Epithelial cell of esophagus (primary cell): ENCODE data around the gene SERGEF.

ENCODE experiments used
- DNase-seq: peaks from one replicate; pipeline ENCODE4 v3.0.0; 2010; ENCODE audit warnings: low read depth
- H3K4me3 ChIP-seq: 2 replicates; pipeline ENCODE4 v1.5.1; 2011; ENCODE audit warnings: mild to moderate bottlenecking, low read length, control low read depth
- TF ChIP-seq, protein P1 (sequence below): IDR thresholded peaks from 2 replicates; pipeline ENCODE4 v1.5.1; 2011; ENCODE audit warnings: low read depth, mild to moderate bottlenecking, low read length, control low read depth, inconsistent platforms; ENCODE audit not compliant: insufficient read depth; ENCODE audit errors: missing control alignments

The SERGEF gene

DNA sequence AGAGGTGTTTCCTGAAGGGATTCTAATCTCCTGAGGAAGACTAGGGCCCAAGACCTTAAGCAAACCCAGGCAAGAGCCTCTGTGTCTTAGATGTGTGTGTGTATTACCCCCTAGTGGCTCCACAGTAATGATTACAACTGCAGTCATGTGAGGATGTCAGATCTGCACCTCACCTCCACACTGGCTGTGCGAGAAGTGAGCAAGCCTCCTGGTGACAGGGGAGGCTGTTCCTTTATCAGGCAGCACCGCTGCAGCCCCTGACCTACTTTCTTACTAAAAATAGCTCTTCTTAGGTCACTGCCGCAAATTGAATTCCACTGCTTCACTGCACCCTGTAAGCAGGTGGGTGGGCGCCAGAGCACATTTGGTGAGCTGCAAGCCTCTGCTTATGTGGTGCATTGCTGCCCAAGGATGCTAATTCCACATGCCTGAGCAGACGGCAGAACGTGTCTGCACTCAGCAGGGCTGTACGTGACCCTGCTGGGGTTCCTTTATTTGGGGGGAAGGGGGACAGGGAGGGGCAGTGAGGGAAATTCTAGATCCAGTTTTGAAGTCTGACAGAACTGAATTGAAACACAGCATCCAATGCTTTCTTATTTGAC is 165.9 kb downstream of the SERGEF start:
- no peak overlapping the region for H3K4me3 ChIP-seq
- peak; percentile 56 for DNase-seq
- TF ChIP-seq, protein P1, sequence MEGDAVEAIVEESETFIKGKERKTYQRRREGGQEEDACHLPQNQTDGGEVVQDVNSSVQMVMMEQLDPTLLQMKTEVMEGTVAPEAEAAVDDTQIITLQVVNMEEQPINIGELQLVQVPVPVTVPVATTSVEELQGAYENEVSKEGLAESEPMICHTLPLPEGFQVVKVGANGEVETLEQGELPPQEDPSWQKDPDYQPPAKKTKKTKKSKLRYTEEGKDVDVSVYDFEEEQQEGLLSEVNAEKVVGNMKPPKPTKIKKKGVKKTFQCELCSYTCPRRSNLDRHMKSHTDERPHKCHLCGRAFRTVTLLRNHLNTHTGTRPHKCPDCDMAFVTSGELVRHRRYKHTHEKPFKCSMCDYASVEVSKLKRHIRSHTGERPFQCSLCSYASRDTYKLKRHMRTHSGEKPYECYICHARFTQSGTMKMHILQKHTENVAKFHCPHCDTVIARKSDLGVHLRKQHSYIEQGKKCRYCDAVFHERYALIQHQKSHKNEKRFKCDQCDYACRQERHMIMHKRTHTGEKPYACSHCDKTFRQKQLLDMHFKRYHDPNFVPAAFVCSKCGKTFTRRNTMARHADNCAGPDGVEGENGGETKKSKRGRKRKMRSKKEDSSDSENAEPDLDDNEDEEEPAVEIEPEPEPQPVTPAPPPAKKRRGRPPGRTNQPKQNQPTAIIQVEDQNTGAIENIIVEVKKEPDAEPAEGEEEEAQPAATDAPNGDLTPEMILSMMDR = peak; percentile 42

DNA sequence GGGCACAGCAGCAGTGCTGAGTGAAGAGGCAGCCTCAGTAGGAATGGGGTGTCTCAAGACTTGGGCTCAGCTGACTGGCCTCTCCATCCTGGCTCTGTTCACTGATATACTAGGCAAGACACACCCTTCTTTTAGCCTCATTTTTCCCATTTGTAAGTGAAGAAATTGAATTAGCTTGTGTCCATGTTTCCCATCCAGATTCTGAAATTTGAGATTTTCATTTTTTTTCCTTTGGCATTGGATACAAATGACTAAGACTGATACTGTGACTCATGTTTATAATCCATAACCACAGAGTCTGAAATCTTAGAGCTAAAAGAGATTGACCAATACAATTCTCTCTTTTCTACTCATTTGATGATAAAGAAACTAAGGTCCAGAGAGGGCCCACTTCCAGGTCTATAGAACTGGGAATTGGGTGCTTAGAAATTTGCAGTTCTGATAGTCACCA is 167.4 kb downstream of the SERGEF start:
- DNase-seq = peak; percentile 80
- no peak overlapping the region for H3K4me3 ChIP-seq
- TF ChIP-seq, protein P1 = no peak

DNA sequence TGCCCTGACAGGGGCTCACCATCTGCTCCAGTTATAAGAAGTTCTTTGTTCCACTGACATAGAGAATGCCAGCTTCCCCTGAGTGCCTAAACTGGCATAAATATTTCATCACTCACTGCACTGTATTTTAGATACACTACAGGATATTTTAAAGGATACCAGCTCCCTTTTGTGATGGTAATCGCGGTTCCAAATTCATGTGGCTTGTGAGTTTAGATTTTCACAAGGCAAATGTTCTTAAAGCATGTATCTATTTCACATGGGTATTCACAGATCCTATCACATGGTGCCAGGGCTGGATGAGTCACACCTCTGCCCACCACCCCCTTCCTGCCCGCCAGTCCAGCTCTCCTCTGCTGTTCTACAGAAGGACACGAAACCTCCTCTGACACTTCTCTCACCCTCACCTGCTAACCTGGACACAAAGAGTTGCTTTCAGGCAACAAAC is 172.7 kb downstream of the SERGEF start:
- no peak overlapping the region for H3K4me3 ChIP-seq
- peak; percentile 34 for DNase-seq
- TF ChIP-seq, protein P1 = no peak

DNA sequence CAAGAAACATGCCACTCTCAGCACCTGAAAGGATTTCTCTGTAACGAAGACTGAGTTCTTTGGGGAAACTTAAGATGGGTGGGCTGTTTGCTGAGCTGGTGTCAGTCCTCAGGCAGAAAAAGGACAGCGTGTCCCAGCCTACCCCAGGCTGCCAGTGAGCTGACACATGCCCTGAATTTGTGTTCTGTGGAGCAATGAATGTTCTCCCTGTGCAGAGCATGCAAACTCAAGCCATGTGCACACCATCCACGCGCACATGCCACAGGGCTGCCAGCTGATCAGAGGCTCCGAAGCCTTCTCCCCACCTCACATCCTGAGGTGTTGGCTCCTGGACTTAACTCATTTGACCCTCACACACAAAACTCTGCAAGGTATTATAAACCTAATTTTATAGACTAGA is 173.4 kb downstream of the SERGEF start:
- TF ChIP-seq, protein P1 = no peak
- no peak for DNase-seq
- H3K4me3 ChIP-seq = no peak overlapping the region

DNA sequence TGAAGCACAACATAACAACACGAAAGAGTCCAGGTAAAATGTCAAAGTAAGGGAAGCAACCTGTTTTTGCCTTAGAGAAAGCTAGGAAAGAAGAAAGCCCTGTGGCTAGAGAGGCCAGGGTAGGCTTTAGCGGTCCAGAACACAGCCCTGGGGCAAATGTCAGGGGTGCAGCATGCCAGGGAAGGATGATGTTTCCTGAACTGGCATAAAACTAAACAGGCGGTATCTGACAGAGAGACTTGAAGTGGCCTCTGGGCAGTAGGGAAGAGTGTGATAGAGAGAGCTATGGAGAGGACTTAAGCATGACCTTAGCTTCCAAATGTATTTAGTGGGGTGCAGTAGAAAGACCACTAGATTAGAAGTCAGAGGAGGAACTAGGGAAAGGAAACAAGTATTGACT is 174.7 kb downstream of the SERGEF start:
- TF ChIP-seq, protein P1 = no peak
- DNase-seq = no peak
- H3K4me3 ChIP-seq = no peak overlapping the region

DNA sequence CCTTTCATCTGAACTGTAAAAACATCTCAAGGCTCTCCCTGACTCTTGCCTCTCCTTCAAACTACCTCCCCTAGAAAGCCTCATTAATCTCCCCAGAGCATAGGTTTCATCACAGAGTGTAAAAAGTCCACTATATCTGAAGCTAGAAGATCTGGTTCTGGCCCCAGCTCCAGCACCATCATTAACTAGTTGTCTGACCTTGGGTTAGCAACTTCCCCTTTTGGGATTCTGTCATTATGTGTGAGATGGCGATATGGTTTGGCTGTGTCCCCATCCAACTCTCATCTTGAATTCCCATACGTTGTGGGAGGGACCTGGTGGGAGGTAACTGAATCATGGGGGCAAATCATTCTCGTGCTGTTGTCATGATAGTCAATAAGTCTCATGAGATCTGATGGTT is 181.0 kb downstream of the SERGEF start:
- TF ChIP-seq, protein P1 = no peak
- no peak for DNase-seq
- H3K4me3 ChIP-seq = no peak overlapping the region

DNA sequence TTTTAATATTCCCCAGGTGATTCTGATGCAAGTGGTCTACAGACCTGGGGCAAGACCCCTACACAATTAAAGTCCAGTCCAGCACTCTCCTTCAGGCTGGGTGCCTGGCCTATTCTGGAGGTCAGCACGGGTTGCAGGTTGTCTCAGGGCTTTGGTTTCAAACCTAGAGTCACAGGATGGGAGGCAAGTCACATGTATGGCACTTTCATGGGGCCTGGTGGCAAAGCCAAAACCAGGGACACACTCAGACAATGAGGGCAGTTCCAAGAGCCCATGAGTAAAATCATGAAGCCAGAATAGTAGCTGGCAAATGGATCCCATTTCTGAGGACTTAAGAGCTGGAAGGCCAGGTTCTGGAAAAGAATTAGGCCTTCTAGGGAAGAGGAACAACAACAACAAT is 181.6 kb downstream of the SERGEF start:
- H3K4me3 ChIP-seq = no peak overlapping the region
- TF ChIP-seq, protein P1 = no peak
- DNase-seq = no peak
